IPS-15b (cell line): Measurements from ENCODE around the gene ITGA6.

Source experiments
- H3K27me3 ChIP-seq: one replicate; pipeline ENCODE4 v1.6.1; 2013; ENCODE audit warnings: low read length; ENCODE audit not compliant: control insufficient read depth, insufficient read depth
- H3K36me3 ChIP-seq: one replicate; pipeline ENCODE4 v1.6.1; 2013; ENCODE audit warnings: low read length; ENCODE audit not compliant: control insufficient read depth, insufficient read depth
- H3K4me1 ChIP-seq: one replicate; pipeline ENCODE4 v1.6.1; 2013; ENCODE audit warnings: mild to moderate bottlenecking, low read length; ENCODE audit not compliant: control insufficient read depth, insufficient read depth
- H3K4me3 ChIP-seq: one replicate; pipeline ENCODE4 v1.5.1; 2013; ENCODE audit warnings: low read depth, low read length
- H3K9ac ChIP-seq: one replicate; pipeline ENCODE4 v1.6.1; 2013; ENCODE audit warnings: low read depth, mild to moderate bottlenecking, low read length
- H3K9me3 ChIP-seq: one replicate; pipeline ENCODE4 v1.6.1; 2013; ENCODE audit warnings: mild to moderate bottlenecking, low read length; ENCODE audit not compliant: control insufficient read depth, insufficient read depth

ITGA6 gene

DNA sequence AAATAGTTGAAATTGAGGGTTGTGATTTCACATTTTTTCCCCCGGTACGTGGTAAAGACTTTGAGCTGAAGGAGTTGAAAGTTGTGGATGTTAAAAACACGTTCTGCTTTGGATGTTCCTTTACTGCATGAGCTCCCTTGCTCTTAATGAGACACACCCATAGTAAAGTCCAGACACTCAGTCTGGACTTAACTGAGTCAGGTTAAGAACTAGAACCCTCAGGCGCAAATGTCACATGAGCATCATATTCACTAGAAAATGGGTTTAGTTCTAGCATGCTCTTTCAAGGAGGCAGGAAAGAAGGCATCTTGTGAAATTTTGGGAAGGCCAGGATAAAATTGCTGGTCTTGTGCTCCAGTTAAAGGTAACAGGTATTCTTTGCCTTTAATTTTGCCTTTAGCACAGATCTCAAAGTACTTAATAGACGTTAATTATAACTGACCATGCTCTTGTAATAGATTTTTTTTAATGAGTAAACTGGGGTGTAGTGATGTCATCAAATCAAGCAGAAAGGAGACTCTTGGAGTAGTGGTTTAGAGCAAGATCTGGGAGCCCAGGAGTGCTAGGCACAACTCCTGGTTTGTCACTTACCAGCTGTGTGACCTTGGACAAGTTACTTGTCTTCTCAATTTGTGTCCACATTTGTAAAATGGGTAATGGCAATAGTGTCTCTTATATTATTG, 20.6 kb downstream of the ITGA6 start:
- H3K4me3 ChIP-seq, result no peak overlapping the region

DNA sequence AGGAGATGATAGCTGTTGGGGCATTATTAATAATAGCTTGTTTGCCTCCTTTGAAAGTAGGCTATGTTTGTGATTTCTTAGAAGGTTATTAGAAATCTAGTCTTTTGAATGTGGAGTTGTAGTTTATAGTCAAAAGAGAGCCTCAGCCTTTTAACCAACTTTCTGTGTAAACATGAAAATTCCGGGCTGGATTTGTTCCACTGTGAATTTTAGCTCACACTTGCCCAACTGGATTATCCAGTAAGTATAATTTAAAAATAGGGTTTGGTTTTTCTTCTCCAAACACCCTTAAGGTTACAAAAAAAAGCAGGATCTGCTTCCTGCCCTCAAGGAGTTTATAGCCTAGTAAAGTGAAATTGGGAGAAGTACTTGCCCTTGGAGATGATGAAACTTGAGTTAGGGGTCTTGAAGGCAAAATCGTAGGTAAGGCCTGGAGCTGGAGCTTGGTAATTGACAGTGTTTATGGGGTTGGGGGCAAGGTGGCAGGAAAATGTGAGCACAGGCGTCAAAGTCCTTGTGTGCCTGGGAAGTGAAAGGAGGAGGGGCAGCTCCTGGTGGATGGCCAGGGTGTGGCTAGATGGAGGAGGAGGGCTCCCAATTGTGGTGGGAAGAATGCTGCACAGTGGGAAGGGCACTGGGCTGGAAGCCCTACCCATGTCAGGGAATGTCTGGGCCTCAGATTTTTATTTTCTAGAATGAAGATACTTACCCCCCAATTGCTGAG, 21.3 kb downstream of the ITGA6 start:
- Histone ChIP-seq H3K4me1 (peaks cover 6% of the 10 kb centered on the region), H3K36me3 (peaks cover 2% of the 10 kb centered on the region), H3K4me3 (no peak overlapping the region), H3K9ac (no peak overlapping the region), H3K9me3 (no peaks in the 10 kb centered on the region), H3K27me3 (no peaks in the 10 kb centered on the region)

More for the DNA sequence above, 20.6 kb downstream of the ITGA6 start:
- Histone ChIP-seq H3K9me3 (no peaks in the 10 kb centered on the region), H3K4me1 (peaks cover 6% of the 10 kb centered on the region), H3K9ac (no peak overlapping the region), H3K27me3 (no peaks in the 10 kb centered on the region), H3K36me3 (no peaks in the 10 kb centered on the region)

DNA sequence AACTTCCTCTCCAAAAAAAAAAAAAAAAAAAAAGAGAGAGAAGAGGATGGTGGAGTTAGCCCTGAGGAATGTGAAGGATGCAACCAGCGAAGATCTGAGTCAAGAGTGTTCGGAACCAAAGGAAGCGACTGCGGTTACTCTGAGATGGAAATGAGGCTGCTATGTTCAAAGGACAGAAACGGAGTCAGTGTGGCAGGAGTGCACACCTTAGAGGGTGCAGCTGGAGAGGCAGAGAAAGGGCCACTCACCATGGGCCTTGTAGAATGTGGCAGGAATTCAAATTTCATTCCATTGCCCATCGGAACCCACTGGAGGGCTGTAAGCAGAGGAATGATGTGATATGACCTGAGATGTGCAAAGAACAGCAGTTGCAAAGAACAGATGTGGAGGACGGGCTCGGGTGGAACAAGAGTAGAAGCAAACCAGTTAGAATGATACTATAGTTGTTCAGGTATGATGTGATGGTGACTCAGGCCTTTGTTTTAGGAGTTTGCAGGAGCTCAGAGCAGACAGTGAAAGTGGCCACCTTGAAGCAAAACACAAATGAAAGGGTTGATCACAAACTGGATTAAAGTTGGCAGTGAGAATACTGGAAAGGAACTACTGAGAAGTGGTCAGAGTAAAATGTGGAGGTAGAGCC, 22.6 kb downstream of the ITGA6 start:
- Histone ChIP-seq H3K4me3 (no peak overlapping the region), H3K9me3 (no peaks in the 10 kb centered on the region), H3K4me1 (peaks cover 12% of the 10 kb centered on the region), H3K36me3 (peaks cover 2% of the 10 kb centered on the region), H3K27me3 (no peaks in the 10 kb centered on the region), H3K9ac (no peak overlapping the region)

DNA sequence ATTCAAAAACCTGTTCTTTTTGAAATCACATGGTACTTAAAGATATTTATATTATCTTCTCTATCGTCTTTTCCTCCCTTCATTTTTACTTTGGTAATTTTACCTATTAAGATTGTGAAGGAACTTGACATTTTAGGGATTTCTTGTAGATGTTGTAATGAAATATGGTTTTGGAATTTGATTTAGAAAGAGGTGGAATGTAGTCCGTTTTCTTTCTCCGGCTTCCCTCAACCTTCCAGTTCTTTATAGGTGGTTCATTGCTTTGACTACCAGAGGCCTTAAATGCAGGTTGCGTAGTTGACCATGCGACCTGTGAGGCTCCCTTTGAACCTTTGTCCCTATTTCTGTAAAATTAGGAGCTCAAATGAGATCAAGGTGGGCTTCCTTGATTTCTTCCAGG, 24.5 kb downstream of the ITGA6 start:
- Histone ChIP-seq H3K9ac (no peak overlapping the region), H3K27me3 (no peaks in the 10 kb centered on the region), H3K4me3 (no peak overlapping the region), H3K36me3 (peaks cover 2% of the 10 kb centered on the region), H3K4me1 (peaks cover 25% of the 10 kb centered on the region), H3K9me3 (no peaks in the 10 kb centered on the region)

DNA sequence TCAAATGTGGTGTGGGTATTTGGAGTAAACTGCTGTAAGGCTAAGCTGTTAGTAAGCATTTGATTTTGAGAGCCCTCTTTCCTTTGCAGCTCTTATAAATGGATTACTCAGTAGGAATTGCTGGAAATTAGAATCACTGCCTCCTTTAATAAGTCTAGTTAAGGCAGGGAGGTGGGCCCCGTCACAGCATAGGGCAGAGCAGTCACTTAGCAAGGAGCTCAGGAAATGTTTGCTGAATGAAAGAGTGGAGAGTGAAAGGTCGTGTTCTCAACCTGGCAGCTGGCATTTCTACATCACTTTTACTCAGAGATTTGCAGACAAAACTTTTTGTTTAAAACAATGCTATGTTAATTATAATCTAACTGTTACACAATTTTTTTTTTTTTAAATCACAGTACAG, 25.5 kb downstream of the ITGA6 start:
- peaks cover 23% of the 10 kb centered on the region for H3K4me1 ChIP-seq
- peaks cover 2% of the 10 kb centered on the region for H3K36me3 ChIP-seq
- H3K9ac ChIP-seq, result no peak overlapping the region
- H3K4me3 ChIP-seq, result no peak overlapping the region
- no peaks in the 10 kb centered on the region for H3K27me3 ChIP-seq
- H3K9me3 ChIP-seq, result no peaks in the 10 kb centered on the region

DNA sequence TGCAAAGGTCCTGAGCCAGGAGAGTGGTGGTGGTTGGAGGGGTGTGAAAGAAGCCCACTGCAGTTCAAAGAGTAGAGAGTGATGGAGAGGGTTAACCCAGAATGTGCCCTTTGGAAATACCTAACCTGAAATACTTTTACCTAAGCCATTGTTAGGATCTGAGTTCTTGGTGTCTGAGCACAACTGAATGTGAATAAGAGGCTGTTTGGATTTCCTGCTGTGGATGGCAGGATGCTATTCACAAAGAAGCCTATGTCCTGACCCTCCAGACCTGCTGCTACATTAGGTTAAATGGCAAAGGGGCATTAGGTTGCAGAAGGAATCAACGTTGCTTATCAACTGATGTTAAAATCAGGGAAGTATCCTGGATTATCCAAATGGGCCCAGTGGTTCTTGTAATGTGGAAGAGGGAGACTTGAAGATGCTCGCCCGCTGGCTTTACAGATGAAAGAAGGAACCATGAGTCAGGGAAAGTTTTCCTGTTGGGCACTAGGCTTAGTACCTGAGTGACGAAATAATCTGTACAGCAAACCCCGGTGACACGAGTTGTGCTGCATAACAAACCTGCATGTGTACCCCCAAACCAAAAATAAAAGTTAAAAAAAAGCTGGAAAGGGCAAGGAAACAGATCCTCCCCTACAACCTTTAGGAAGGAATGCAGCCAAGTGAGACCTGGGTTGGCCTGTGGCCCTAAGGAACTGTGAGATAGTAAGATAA, 27.2 kb downstream of the ITGA6 start:
- Histone ChIP-seq H3K9me3 (no peaks in the 10 kb centered on the region), H3K4me1 (peaks cover 23% of the 10 kb centered on the region), H3K27me3 (no peaks in the 10 kb centered on the region), H3K36me3 (peaks cover 2% of the 10 kb centered on the region), H3K9ac (no peak overlapping the region), H3K4me3 (no peak overlapping the region)

DNA sequence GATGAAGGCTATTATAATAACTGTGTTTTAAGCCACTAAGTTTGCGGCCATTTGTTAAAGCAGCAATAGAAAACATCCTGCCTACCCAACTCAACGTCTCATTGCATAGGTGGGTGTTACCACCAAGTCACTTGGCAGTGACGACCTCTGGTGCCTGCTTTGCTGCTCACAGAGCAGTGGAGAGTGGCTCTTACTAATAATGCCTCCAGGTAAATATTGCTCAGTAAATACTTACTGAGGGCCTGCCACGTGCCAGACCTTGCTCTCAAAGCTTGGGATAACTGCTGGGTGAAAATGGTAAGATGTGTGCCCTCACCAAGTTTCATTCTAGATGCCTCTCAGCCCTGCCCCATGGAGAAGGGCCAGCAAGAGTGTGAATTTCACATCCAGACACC, 27.7 kb downstream of the ITGA6 start:
- Histone ChIP-seq H3K9me3 (no peaks in the 10 kb centered on the region), H3K9ac (no peak overlapping the region), H3K27me3 (no peaks in the 10 kb centered on the region), H3K36me3 (peaks cover 2% of the 10 kb centered on the region), H3K4me3 (no peak overlapping the region), H3K4me1 (peaks cover 23% of the 10 kb centered on the region)

DNA sequence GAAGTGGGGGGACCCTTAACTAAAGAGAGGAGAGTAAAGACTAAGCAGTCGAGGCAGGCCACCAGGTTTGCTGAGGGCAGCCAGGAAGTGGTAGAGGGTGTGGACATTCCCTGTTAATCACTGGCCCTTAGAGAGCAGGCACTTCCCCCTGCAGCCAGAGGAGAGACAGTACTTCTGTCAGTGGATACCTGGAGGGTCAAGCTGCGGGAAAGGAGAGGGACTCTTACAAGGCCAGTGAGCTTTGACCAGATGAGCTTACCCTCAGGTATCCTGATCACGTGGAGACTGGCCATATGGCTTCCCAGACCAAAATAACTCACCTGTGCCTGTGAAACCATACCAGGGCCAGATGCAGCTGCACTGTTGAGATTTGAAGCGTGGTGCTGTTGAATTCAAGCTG, 28.6 kb downstream of the ITGA6 start:
- Histone ChIP-seq H3K9me3 (no peaks in the 10 kb centered on the region), H3K4me3 (no peak overlapping the region), H3K4me1 (peaks cover 23% of the 10 kb centered on the region)

DNA sequence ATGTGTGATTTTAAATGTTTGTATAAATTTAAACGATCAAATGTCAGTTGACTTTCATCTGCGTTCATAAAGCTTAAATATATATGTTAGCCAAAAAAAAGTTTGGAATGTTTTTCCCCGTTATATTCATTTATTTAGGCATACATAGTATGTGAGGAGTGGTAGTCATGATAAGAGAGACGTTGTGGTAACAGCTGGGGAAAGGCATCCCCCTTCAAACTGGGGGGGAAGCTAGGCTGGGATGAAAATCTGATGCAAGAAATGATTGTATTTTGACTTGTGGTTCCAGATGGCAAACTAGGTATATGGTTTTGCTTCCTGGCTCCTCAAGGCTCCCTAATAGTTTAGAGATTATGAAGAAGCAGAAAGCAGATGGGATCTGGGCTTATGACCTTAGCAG, 30.1 kb downstream of the ITGA6 start:
- Histone ChIP-seq H3K9ac (no peak overlapping the region), H3K4me1 (peaks cover 26% of the 10 kb centered on the region), H3K36me3 (peaks cover 2% of the 10 kb centered on the region)

More for the DNA sequence above, 28.6 kb downstream of the ITGA6 start:
- no peaks in the 10 kb centered on the region for H3K27me3 ChIP-seq
- peaks cover 2% of the 10 kb centered on the region for H3K36me3 ChIP-seq
- H3K9ac ChIP-seq, result no peak overlapping the region

DNA sequence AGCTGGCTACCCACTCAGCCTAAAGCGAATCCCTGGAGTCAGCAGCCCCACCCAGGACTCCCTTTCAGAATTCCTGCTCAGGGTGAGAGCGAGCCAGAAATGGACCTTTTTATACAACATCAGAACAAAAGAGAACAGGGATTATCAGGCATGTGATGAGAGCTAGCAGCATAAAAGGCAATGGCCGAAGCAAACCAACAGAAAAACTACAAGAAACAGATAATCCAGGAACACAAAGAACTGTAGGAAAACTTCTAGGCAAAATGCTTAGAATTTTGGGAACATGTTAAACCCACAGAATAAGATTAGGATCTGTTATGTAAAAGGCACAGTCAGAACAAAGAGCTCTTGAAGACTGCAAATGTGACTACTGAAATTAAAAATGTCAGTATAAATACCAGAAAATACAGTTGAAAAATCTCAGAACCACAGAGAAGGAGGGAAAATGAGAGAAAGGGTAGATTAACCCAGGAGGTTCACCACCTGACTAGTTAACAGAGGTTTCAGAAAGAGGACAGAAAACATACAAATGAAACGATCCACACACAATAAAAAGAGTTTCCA, 31.3 kb downstream of the ITGA6 start:
- H3K4me1 ChIP-seq, result peaks cover 32% of the 10 kb centered on the region
- H3K36me3 ChIP-seq, result no peaks in the 10 kb centered on the region
- H3K9me3 ChIP-seq, result no peaks in the 10 kb centered on the region
- no peak overlapping the region for H3K4me3 ChIP-seq
- no peaks in the 10 kb centered on the region for H3K27me3 ChIP-seq
- no peak overlapping the region for H3K9ac ChIP-seq

More for the DNA sequence above, 30.1 kb downstream of the ITGA6 start:
- no peaks in the 10 kb centered on the region for H3K27me3 ChIP-seq
- no peaks in the 10 kb centered on the region for H3K9me3 ChIP-seq
- H3K4me3 ChIP-seq, result no peak overlapping the region

DNA sequence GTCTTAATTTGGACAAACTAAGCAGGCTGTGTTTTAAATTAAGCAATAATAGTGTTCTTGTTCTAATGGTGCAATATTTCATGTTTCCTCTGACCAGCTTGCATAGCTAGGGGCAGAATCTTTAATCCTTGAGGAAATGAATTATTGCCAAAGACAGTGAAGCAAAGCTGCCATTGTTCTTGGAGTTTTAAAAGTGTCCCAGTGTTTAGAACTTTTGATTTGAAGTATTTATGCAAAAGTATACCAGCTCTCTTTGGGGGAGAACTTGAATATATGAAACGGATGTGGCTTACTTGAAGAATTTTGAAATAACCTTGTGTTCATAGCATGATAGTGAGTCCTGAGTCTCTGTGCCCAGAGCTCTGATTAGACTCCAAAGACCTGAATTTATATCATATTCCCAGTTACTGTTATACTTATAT, 33.4 kb downstream of the ITGA6 start:
- Histone ChIP-seq H3K9me3 (no peaks in the 10 kb centered on the region), H3K36me3 (no peaks in the 10 kb centered on the region), H3K9ac (no peak overlapping the region), H3K4me3 (no peak overlapping the region), H3K4me1 (peaks cover 17% of the 10 kb centered on the region), H3K27me3 (no peaks in the 10 kb centered on the region)
